Ovary (tissue), 3 donors: Measurements from ENCODE around the gene RHO.

Source experiments
- POLR2A ChIP-seq: fragments of 450-650 bp; IDR thresholded peaks from one replicate; pipeline ENCODE4 v1.6.1; 2017; ENCODE audit warnings: antibody characterized with exemption, mild to moderate bottlenecking, moderate library complexity
- TF ChIP-seq, protein P1 (sequence below), 3 donors: fragments of 450-650 bp in 2 of 3; fragments of 200-600 bp in 1 of 3; IDR thresholded peaks; one replicate each; pipeline versions ENCODE4 v1.5.1 to v1.8.0; 2016 to 2022; ENCODE audit warnings: antibody characterized with exemption in 3 of 3, mild to moderate bottlenecking in 1 of 3
- donor health status: DM: no; HTN: no; CAD: no.

DNA sequence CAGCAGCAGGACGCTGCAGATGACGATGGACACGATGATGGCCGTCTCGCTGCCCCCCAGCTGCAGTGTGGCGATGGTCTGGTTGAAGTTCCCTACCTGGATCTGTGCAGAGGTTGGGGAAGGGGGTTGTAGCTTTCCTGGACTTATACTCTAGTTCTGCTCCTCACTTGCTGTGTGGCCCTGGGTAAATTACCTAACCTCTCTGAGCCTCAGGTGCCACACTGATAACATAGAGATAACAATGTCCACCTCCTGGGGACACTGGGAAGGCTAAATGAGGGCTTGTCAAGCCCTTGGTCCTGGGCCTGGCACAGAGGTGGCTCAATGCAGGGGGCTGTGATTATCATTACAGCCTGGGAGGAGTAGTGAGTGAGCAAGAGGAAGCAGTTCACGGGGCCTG lies 41.4 kb downstream of the RHO start:
- TF ChIP-seq, protein P1, sequence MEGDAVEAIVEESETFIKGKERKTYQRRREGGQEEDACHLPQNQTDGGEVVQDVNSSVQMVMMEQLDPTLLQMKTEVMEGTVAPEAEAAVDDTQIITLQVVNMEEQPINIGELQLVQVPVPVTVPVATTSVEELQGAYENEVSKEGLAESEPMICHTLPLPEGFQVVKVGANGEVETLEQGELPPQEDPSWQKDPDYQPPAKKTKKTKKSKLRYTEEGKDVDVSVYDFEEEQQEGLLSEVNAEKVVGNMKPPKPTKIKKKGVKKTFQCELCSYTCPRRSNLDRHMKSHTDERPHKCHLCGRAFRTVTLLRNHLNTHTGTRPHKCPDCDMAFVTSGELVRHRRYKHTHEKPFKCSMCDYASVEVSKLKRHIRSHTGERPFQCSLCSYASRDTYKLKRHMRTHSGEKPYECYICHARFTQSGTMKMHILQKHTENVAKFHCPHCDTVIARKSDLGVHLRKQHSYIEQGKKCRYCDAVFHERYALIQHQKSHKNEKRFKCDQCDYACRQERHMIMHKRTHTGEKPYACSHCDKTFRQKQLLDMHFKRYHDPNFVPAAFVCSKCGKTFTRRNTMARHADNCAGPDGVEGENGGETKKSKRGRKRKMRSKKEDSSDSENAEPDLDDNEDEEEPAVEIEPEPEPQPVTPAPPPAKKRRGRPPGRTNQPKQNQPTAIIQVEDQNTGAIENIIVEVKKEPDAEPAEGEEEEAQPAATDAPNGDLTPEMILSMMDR (IDR thresholded peaks at IDR 0.05) = no peak
- no peak for TF ChIP-seq POLR2A
